A549 (cell line): ENCODE results near the gene CLCNKA. TPM values are rescaled to one million over a fixed set of nuclear protein-coding genes. Genes with fewer than 3 reads are reported as not detected.
"Not testable (repeated sequence)": the region's sequence is repeated elsewhere in the genome, so short reads cannot be mapped to it uniquely, and the experiment has no call there.

Experiments
- ATAC-seq, 2 experiments: fragments of 200-7000 bp in 1 of 2; fragments of >200 bp in 1 of 2; cut with Nextera tagmentation in 1 of 2; cut with Tn5 transposase in 1 of 2; 3 replicates each; pipeline versions ENCODE4 v1.8.0 to v1.9.1; 2018 to 2020; ENCODE audit warnings: mild to moderate bottlenecking in 1 of 2, moderate library complexity in 1 of 2
- CTCF ChIA-PET: fragments of 300-600 bp; sonication (Branson Sonifier 250); formaldehyde crosslinking; extraction: SDS; loops from one replicate; lab custom pipeline; 2021; ENCODE audit warnings: antibody characterized with exemption, inconsistent platforms; lab: Yijun Ruan, JAX
- POLR2A ChIA-PET: fragments of 350-600 bp; formaldehyde crosslinking; extraction: SDS; loops from one replicate; lab custom pipeline; 2021; ENCODE audit warnings: antibody characterized with exemption, inconsistent platforms; lab: Yijun Ruan, JAX
- DNase-seq, 2 experiments: peaks; one replicate each; pipeline versions ENCODE4 v3.0.0 to v3.0.0-alpha.2; 2011 to 2016; ENCODE audit warnings: low read depth in 1 of 2, low spot score in 1 of 2
- FAIRE-seq: peaks from 2 replicates; lab custom pipeline; 2011; peaks lifted over from hg19 to GRCh38; lab: Jason Lieb, UNC
- H3K27ac ChIP-seq, 2 experiments: fragments of >200 bp; sonication (Bioruptor Twin); formaldehyde crosslinking; 3 replicates each; pipeline ENCODE4 v1.5.1; 2016 to 2017
- H3K4me1 ChIP-seq: fragments of >200 bp; sonication (Bioruptor Twin); formaldehyde crosslinking; 3 replicates; pipeline ENCODE4 v1.6.1; 2016
- H3K4me2 ChIP-seq: fragments of >200 bp; sonication (Bioruptor Twin); formaldehyde crosslinking; 3 replicates; pipeline ENCODE4 v1.6.1; 2016
- H3K4me3 ChIP-seq: fragments of >200 bp; sonication (Bioruptor Twin); formaldehyde crosslinking; 3 replicates; pipeline ENCODE4 v1.5.1; 2016
- H3K9me3 ChIP-seq: fragments of >200 bp; sonication (Bioruptor Twin); formaldehyde crosslinking; 3 replicates; pipeline ENCODE4 v1.6.1; 2016
- BHLHE40 ChIP-seq: IDR thresholded peaks from 2 replicates; pipeline ENCODE4 v1.6.1; 2012; ENCODE audit warnings: low read depth, low read length, inconsistent platforms
- CTCF ChIP-seq: fragments of >200 bp; sonication (Bioruptor Twin); formaldehyde crosslinking; IDR thresholded peaks from 3 replicates; pipeline ENCODE4 v1.5.1; 2016
- EP300 ChIP-seq, 2 experiments: fragments of >200 bp; sonication (Bioruptor Twin); formaldehyde crosslinking; IDR thresholded peaks; 2 replicates in 1 of 2; 3 replicates in 1 of 2; pipeline ENCODE4 v1.6.1; 2016 to 2017
- GATA3 ChIP-seq: IDR thresholded peaks from 2 replicates; pipeline ENCODE4 v1.6.1; 2012; ENCODE audit warnings: borderline replicate concordance
- HOXB13 ChIP-seq: fragments of 250-450 bp; sonication (Bioruptor Pico); IDR thresholded peaks from 2 replicates; pipeline ENCODE4 v1.5.0; 2020; ENCODE audit warnings: low read depth, mild to moderate bottlenecking, moderate library complexity
- MAZ ChIP-seq: fragments of 150-350 bp; IDR thresholded peaks from 2 replicates; pipeline ENCODE4 v1.6.1; 2014; ENCODE audit warnings: antibody characterized with exemption, low read depth, low read length, borderline replicate concordance
- NPAS2 ChIP-seq: fragments of 250-450 bp; sonication (Bioruptor Pico); IDR thresholded peaks from 2 replicates; pipeline ENCODE4 v1.8.0; 2022; ENCODE audit warnings: mild to moderate bottlenecking, moderate library complexity, borderline replicate concordance
- RAD21 ChIP-seq, 2 experiments: fragments of >200 bp in 1 of 2; sonication (Bioruptor Twin) in 1 of 2; formaldehyde crosslinking in 1 of 2; IDR thresholded peaks in 1 of 2; conservative IDR thresholded peaks in 1 of 2; 2 replicates in 1 of 2; 3 replicates in 1 of 2; pipeline ENCODE4 v1.6.1; 2012 to 2018; ENCODE audit warnings: inconsistent platforms in 1 of 2
- REST ChIP-seq: fragments of 200-600 bp; sonication (generic); IDR thresholded peaks from 2 replicates; pipeline ENCODE4 v1.6.1; 2016; ENCODE audit warnings: antibody characterized with exemption, mild to moderate bottlenecking, moderate library complexity
- SMC3 ChIP-seq: fragments of >200 bp; sonication (Bioruptor Twin); formaldehyde crosslinking; IDR thresholded peaks from 3 replicates; pipeline ENCODE4 v1.6.1; 2018; ENCODE audit warnings: inconsistent platforms
- WGBS: methylation state at CpG from one replicate; pipeline ENCODE4 v1.1.6; 2017; ENCODE audit errors: missing lambda C conversion rate; 5-methylcytosine and 5-hydroxymethylcytosine counted together
- polyA plus RNA-seq, 4 experiments: library from polyadenylated mRNA; depleted of rRNA in 3 of 4; stranded (reverse); fragments of >200 nt; fragmentation: RNase III in 1 of 4; extraction: RNeasy Plus Mini Kit Qiagen cat#74134 plus additional on column Dnase treatment in 1 of 4; gene quantifications; 2 replicates in 3 of 4; 3 replicates in 1 of 4; pipeline ENCODE4 v1.2.3, GENCODE V29; 2011 to 2017
- TF ChIP-seq, protein P1 (sequence below): fragments of 450-650 bp; IDR thresholded peaks from 2 replicates; pipeline ENCODE4 v1.6.1; 2014; ENCODE audit warnings: antibody characterized with exemption

The CLCNKA gene
- polyA plus RNA-seq, 2 of the 4 experiments (the other 2 are of a cell fraction), result 0.06 TPM; not detected in 1

DNA sequence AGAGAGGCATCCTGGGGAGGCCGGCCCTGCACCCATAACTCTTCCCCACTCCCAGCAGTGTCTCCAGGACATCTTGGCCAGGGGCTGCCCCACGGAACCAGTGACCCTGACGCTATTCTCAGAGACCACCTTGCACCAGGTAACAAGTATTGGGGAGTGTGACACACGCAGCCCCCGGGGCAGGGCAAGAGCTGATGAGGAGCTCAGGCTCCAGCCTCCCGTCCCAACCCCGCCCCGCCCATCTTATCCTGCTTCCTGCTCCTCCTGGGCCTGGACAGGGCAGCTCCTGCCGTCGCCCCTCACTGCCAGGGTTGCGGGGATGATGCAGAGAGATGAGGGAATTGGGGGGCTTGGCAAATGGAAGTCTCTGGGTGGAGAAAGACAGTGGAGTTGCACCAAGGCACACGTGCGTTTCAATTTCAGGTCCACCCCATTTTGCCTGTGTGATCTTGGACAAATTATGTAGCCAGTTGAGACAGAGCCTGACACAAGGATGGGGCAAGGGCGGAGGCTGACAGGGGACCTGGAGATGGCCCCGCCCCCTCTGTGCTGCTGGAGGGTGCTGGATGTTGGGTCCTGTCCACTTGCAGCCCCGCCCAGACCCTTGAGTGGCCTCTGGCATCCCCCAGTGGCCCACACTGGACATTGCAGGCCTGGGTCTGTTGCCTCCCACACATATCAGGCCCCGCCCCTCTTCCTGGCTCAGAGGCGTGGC, 10.7 kb downstream of the CLCNKA start:
- POLR2A ChIA-PET, result no interaction called here
- no peak for TF ChIP-seq GATA3
- TF ChIP-seq, protein P1, sequence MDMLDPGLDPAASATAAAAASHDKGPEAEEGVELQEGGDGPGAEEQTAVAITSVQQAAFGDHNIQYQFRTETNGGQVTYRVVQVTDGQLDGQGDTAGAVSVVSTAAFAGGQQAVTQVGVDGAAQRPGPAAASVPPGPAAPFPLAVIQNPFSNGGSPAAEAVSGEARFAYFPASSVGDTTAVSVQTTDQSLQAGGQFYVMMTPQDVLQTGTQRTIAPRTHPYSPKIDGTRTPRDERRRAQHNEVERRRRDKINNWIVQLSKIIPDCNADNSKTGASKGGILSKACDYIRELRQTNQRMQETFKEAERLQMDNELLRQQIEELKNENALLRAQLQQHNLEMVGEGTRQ, result no peak
- no peak for TF ChIP-seq REST
- TF ChIP-seq EP300 (IDR thresholded peaks at IDR 0.05), result no peak
- TF ChIP-seq SMC3, result peak; percentile 69
- peak; percentile 53 for TF ChIP-seq CTCF
- TF ChIP-seq MAZ, result 0 out of 2 replicates have a peak, but pooled peaks have one; percentile 45
- TF ChIP-seq RAD21 (conservative IDR thresholded peaks at IDR 0.05 in 1 of 2, IDR thresholded peaks at IDR 0.05 in 1 of 2), result peak; percentile 74 to 76
- ATAC-seq (peak; percentile 76 to 95), DNase-seq (peak; percentile 77 to 86), FAIRE-seq (no peak)
- Histone ChIP-seq H3K4me1 (peaks cover 5% of the 10 kb centered on the region), H3K4me2 (peak overlapping the region; percentile 42; the same call in 1 of the 3 replicates), H3K4me3 (no peak overlapping the region), H3K27ac (no peak overlapping the region), H3K9me3 (no peaks in the 10 kb centered on the region)
- CTCF ChIA-PET, result interaction anchor here (0.7 to 4.9 kb wide), 11 partner anchors 12 to 56 kb away, joined by 3 to 37 read pairs (median 4); partner anchors contain the start of genes HSPB7 and ZBTB17
- 26% methylated on average over 8 of the region's 18 CpGs for WGBS

GRCh38 chr1:16033103-16033632, 11.3 kb downstream of the CLCNKA start:
- 67% methylated on average over 6 of the region's 7 CpGs for WGBS
- CTCF ChIA-PET, result interaction anchor here (0.7 to 4.9 kb wide), 10 partner anchors 12 to 57 kb away, joined by 3 to 37 read pairs (median 4); partner anchors contain the start of genes HSPB7 and ZBTB17

GRCh38 chr1:16036461-16036860, 14.6 kb downstream of the CLCNKA start:
- ATAC-seq, H3K9me3 ChIP-seq, H3K27ac ChIP-seq, FAIRE-seq, DNase-seq, H3K4me2 ChIP-seq, H3K4me1 ChIP-seq, POLR2A ChIA-PET, H3K4me3 ChIP-seq: not testable (repeated sequence)
- CTCF ChIA-PET, result interaction anchor here (1.5 kb wide), 1 partner anchor 9 kb away, joined by 6 read pairs; no protein-coding TSS in a partner anchor
- no CpG with 5 or more reads among the region's 11 CpGs for WGBS

More at GRCh38 chr1:16033103-16033632, 11.3 kb downstream of the CLCNKA start:
- POLR2A ChIA-PET, H3K4me3 ChIP-seq, H3K4me2 ChIP-seq, DNase-seq, FAIRE-seq, H3K4me1 ChIP-seq, H3K27ac ChIP-seq, ATAC-seq, H3K9me3 ChIP-seq: not testable (repeated sequence)

DNA sequence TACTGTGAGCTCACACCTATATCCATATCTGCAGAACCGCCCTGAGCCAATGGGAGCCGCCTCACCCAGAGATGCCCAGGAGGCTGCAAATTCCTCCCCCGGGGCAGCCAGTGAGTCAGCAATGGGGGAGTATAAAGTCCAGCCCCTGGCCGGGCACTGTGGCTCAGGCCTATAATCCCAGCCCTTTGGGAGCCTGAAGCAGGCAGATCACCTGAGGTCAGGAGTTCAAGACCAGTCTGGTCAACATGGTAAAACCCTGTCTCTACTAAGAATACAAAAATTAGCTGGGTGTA, 16.7 kb downstream of the CLCNKA start:
- TF ChIP-seq BHLHE40 (no peak), NPAS2 (CRISPR knock-in tag) (no peak), HOXB13 (CRISPR knock-in tag) (no peak)
- Histone ChIP-seq H3K27ac (no peak overlapping the region), H3K4me1 (no peaks in the 10 kb centered on the region), H3K4me3 (no peak overlapping the region), H3K9me3 (no peaks in the 10 kb centered on the region), H3K4me2 (no peak overlapping the region)
- ChIA-PET POLR2A (no interaction called here), CTCF (interaction anchor here (0.8 to 2.1 kb wide), 2 partner anchors 30 to 39 kb away, joined by 3 to 9 read pairs; no protein-coding TSS in a partner anchor)
- DNase-seq, result no peak
- peak in 1 of 2 experiments; percentile 19; a peak in 3 of 6 replicates for ATAC-seq
- no peak for FAIRE-seq
- WGBS, result 77% methylated on average over 2 of the region's 4 CpGs

- H3K9me3 ChIP-seq, POLR2A ChIA-PET, DNase-seq, ATAC-seq, FAIRE-seq, H3K27ac ChIP-seq, H3K4me2 ChIP-seq, H3K4me1 ChIP-seq, H3K4me3 ChIP-seq: not testable (repeated sequence)
- WGBS, result no CpG with 5 or more reads among the region's 8 CpGs
- CTCF ChIA-PET, result interaction anchor here (1.0 kb wide), 1 partner anchor 16 kb away, joined by 4 read pairs; no protein-coding TSS in a partner anchor
Observed at GRCh38 chr1:16039871-16040270, 18.0 kb downstream of the CLCNKA start.
